ENCODE results near the gene TKTL1. TPM values are rescaled to one million over a fixed set of nuclear protein-coding genes. Genes with fewer than 3 reads are reported as not detected.

TKTL1 gene
- total RNA-seq, 1 donor from 2014 or later: 0.20 TPM

GRCh38 chrX:154379569-154379951 is 84.0 kb downstream of the TKTL1 start:
- Mint-ChIP-seq H3K4me1 (peaks cover 29% of the 10 kb centered on the region), H3K27ac (peak overlapping the region; percentile 94), H3K4me3 (peak overlapping the region; percentile 80), H3K9me3 (no peaks in the 10 kb centered on the region), H3K36me3 (peaks cover 2% of the 10 kb centered on the region), H3K27me3 (ENCODE audit: low read depth) (no peaks in the 10 kb centered on the region)
- no peak for DNase-seq (ENCODE audit: low spot score in 2 of 2, unreplicated experiment in 2 of 2)
- TF ChIP-seq CTCF (IDR thresholded peaks at IDR 0.05; ENCODE audit: unreplicated experiment): no peak

Other genes with a start within 250 kb of the TKTL1 start
- gene MECP2, start 198.1 kb upstream of the TKTL1 start, total RNA-seq: 49.4 to 57.8 TPM (median 56.2 TPM) in 3 replicates
- gene OPN1LW, start 151.6 kb upstream of the TKTL1 start, total RNA-seq: not detected in 3 replicates
- not detected in 3 replicates for gene OPN1MW, start 113.2 kb upstream of the TKTL1 start, total RNA-seq
- gene OPN1MW2, start 76.0 kb upstream of the TKTL1 start, total RNA-seq: not detected in 3 replicates
- gene OPN1MW3, start 38.2 kb upstream of the TKTL1 start, total RNA-seq: not detected in 3 replicates
- gene TEX28, start 671 bp upstream of the TKTL1 start, total RNA-seq: not detected in 3 replicates
- 1,336 to 1,412 TPM (median 1,356 TPM) in 3 replicates for gene FLNA, start 78.8 kb downstream of the TKTL1 start, total RNA-seq
- 71.4 to 76.3 TPM (median 71.9 TPM) in 3 replicates for gene EMD, start 83.5 kb downstream of the TKTL1 start, total RNA-seq
- 2,969 to 3,108 TPM (median 3,066 TPM) in 3 replicates for gene RPL10, start 102.6 kb downstream of the TKTL1 start, total RNA-seq
- 18.5 to 19.4 TPM (median 18.6 TPM) in 3 replicates for gene DNASE1L1, start 113.5 kb downstream of the TKTL1 start, total RNA-seq
- 36.7 to 40.8 TPM (median 40.3 TPM) in 3 replicates for gene TAFAZZIN, start 115.7 kb downstream of the TKTL1 start, total RNA-seq
- gene ATP6AP1, start 132.9 kb downstream of the TKTL1 start, total RNA-seq: 77.6 to 78.2 TPM (median 78.2 TPM) in 3 replicates
- 142 to 150 TPM (median 144 TPM) in 3 replicates for gene GDI1, start 141.4 kb downstream of the TKTL1 start, total RNA-seq
- 52.5 to 57.6 TPM (median 54.1 TPM) in 3 replicates for gene FAM50A, start 148.3 kb downstream of the TKTL1 start, total RNA-seq
- gene PLXNA3, start 162.5 kb downstream of the TKTL1 start, total RNA-seq: 126 to 133 TPM (median 128 TPM) in 3 replicates
- 15.3 to 16.5 TPM (median 15.8 TPM) in 3 replicates for gene LAGE3, start 183.5 kb downstream of the TKTL1 start, total RNA-seq
- 28.4 to 29.3 TPM (median 29.2 TPM) in 3 replicates for gene UBL4A, start 190.8 kb downstream of the TKTL1 start, total RNA-seq
- 30.1 to 30.8 TPM (median 30.2 TPM) in 3 replicates for gene SLC10A3, start 194.8 kb downstream of the TKTL1 start, total RNA-seq
- 39.1 to 42.9 TPM (median 41.1 TPM) in 3 replicates for gene FAM3A, start 220.4 kb downstream of the TKTL1 start, total RNA-seq